GF-D8 (cell line): ENCODE measurements around the gene IL36B.
"Not testable (repeated sequence)": the region's sequence is repeated elsewhere in the genome, so short reads cannot be mapped to it uniquely, and the experiment has no call there.

Source experiments
- DNase-seq: peaks from one replicate; lab custom pipeline; 2025; lab: John Stamatoyannopoulos, UW

The IL36B gene

DNA sequence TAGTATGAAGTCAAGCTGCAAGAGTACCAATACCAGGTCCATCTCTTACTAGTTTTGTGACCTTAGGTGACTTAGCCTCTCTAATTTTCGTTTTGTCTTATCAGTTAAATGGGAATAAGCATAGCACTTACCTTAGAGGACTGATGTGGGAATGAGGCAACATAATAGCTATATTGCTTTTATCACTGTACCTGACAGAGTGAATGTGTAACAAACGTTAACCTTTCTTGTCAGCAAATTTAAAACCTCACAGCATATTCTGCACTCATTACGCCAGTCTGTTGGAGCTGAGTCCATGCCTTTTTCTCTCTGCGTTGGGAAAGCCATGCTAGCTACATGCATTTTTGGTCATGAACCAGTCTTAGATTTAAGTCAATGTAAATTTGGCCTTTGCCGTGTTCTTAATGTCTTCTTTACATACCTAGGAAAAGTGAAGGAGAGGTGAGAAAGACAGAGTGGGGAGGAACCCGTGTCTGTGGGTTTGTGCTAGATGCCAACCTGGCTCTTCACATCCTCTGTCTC, at the start of gene IL36B:
TSS of gene IL36B (minus strand) at position 472 of the 522 bp plus-strand sequence.
- DNase-seq, result no peak

DNA sequence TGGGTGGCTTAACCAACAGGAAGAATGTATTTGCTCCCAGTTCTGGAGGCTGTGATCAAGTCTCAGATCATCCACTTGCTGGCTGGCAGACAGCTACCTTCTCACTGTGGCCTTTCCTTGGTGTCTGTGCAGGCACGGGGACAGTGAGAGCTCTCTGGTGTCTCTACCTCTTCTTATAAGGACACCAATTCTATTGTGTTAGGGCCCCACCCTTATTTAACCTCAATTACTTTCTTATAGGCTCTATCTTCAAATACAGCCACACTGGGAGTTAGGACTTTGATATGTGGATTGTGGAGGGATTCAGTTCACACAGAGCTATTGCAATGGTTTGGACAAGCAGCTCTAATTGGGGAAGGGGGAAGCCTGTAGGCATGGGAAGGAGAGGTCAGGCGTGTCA, 49.5 kb upstream of the IL36B start:
- no peak for DNase-seq

- no peak for DNase-seq
These were observed 45.9 kb upstream of the IL36B start for GRCh38 chr2:113098532-113098931.

GRCh38 chr2:113098041-113098440, 45.4 kb upstream of the IL36B start:
- no peak for DNase-seq

DNA sequence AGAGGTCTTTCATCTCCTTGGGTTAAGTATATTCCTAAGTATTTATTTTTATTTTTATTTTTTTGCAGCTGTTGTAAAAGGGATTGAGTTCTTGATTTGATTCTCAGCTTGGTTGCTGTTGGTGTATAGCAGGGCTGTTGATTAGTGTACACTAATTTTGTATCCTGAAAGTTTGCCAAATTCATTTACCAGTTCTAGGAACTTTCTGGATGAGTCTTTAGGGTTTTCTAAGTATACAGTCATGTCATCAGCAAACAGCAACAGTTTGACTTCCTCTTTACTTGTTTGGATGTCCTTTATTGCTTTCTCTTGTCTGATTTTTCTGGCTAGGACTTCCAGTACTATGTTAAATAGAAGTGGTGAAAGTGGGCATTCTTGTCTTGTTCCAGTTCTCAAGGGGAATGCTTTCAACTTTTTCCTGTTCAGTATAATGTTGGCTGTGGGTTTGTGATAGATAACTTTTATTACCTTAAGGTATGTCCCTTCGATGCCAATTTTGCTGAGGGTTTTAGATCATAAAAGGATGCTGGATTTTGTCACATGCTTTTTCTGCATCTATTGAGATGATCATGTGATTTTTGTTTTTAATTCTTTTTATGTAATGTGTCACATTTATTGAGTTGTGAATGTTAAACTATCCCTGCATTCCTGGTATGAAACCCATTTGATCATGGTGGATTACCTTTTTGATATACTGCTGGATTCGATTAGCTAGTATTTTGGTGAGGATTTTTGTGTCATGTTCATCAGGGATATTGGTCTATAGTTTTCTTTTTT, 44.4 kb upstream of the IL36B start:
- DNase-seq, result not testable (repeated sequence)

GRCh38 chr2:113096306-113096705, 43.6 kb upstream of the IL36B start:
- DNase-seq, result not testable (repeated sequence)

DNA sequence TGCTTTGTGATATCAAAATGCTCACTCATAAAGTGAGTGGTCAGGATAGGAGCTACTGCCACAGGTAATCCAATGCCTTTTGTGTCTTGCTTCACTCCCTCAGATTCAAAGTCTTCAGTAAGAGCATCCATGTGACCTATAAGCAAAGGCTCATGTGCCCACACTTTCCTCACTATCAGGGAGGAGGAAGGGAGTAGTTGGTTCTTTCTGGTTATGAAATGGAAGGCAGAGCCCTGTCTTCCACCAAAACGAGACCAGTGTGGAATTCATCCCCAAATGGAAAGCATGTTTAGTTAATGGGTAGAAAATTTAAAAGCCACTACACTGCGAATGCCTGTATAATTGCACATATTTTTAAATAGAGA, 40.9 kb upstream of the IL36B start:
- no peak for DNase-seq

GRCh38 chr2:113092864-113093612, 40.4 kb upstream of the IL36B start:
- no peak for DNase-seq

GRCh38 chr2:113091231-113091896, 38.7 kb upstream of the IL36B start:
- DNase-seq, result no peak

DNA sequence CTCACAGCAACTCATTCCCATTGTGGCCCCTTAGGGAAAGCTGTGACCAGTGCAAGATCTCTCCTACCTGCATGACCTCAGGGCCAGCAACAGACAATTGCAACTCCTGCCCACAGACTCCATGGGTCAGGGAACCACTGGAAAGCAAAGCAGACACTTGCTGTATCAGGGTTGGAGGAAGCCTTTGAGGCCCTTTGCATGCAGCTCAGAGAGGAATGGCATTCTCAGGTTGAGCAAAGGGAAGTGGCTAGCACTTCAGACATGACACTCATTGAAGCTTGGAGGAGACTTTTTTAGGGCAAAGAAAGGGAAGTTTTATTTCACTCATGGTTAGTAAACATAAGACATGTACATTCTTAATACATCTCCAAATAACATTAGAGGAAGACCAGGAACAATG, 37.2 kb upstream of the IL36B start:
- no peak for DNase-seq

DNA sequence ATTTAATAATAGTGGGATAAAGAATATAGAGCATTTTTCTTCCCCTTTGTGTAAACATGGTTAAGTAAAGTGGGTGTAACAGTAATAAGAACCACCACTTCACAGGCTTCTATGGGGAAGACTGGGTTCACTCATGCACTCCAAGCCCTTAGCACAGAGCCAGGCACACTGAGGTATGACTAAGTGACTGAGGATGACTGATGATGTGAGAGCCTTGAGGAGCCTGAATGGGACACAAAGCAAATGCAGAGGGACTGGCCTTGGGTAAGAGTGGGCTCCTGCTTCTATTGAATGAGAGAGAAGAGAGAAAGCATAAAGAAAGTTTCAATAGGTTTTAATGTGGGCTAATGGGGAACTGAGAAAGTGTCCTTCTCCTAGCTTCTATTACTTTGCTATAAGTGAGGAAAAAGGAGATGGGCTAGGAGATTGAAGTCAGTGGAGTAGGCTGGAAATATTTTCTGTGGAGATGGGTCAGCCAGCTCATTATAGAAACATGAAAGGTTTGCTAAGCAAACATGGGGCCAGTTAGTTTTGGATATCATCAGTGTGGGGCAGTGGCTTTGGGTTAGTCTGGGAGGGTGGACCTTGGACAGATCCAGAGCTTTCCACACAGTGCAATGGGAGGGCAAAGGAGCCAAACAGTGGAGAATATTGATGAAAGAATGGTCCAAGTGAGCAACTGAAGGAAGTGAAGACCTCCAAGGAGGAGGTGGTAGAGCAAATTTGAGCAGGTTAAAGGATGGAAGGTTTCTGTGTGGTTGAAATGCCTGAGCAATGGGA, 35.7 kb upstream of the IL36B start:
- DNase-seq, result no peak

- no peak for DNase-seq
These were observed 32.9 kb upstream of the IL36B start for GRCh38 chr2:113085542-113085941.

DNA sequence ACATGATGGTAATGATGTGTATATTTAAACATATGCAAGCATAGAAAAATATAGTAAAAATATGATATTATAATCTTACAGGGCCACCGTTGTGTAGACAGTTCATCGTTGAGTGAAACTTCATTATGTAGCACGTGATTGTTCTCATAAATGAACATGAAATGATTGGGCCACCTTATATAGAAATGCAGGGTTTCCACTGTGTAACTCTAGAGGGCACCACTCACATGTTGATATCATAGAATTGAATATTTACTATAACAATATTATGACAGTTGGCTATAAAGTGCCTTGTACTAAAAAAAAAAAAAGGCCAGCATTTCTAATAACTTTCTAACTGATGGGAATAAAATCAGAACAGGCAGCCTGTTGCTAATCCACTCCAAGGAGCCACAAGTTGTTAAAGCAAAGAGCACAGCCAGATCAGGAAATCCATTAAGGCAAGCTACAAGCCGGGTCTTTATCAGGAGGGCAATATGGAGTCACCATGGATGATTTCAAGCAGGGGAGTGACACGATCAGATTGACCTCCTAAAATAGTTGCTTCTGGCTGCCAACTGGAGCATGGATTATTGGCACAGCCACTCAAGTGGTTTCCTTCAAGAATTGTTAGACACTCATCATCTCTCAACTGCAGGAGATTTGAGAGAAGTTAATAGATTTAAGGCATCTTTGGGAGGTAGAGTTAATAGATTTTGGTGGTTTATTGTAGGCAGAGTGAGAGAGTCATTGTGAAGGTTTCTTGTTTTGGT, 31.8 kb upstream of the IL36B start:
- no peak for DNase-seq

GRCh38 chr2:113083296-113083695, 30.6 kb upstream of the IL36B start:
- no peak for DNase-seq

- DNase-seq, result no peak
These were observed 29.0 kb upstream of the IL36B start for GRCh38 chr2:113081488-113082210.

DNA sequence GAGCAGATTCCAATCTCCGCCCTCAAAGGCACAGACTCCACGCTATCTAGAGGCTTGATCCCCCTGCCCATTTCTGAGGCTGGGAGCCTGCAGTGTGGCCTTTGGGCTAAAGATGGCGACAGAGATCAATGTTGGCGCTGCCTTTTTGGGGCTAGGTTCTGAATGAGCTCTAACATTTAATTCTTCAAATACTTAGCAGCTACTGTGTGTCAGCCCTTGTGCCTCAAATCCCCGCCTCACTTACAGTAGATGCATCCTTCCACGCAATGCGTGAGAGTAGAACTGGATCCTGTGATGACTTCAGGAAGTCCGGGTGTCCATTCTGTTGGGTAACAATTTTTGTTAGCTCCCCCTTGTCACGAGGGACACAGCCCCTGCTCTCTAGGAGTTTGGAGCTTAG, 27.5 kb upstream of the IL36B start:
- DNase-seq, result no peak

DNA sequence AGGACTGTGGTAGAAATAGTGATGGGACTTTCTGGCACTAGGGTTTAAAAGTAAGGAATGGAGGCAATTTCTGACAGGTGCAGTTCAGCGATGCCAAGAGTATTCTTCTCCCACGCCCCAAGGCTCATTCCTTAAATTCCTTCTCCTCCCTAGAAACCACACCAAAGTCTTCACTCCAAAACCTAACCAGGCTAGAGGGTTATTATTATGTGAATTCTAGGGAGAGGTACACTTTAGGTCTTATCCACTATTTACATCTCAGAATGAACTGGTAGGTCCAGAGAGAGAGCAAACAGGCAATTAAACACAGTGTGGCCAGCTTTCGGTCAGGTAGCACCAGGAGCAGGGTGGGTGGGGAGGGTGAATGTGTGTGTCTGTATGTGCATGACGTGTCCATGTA, 26.5 kb upstream of the IL36B start:
- no peak for DNase-seq

GRCh38 chr2:113078350-113078839, 25.7 kb upstream of the IL36B start:
- DNase-seq, result no peak

DNA sequence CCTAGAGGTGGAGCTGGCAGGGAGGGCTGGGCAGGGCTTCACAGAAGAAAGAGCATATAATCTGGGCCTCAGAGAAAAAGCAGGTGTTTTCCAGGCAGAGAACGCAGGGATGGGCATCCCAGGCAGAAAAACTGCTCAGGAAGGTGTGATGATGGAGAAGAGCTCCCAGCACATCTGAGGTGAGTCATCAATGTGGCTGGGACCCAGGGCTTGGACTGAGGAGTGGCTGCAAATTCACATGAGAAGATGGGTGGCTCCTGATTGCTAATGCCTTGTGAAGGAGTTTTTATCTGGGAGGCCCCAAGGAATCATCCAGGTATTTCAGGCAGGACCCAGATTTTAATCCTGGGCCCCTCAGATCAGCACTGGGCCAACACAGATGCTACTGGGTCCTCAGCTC, 25.3 kb upstream of the IL36B start:
- no peak for DNase-seq

GRCh38 chr2:113076954-113077669, 24.4 kb upstream of the IL36B start:
- DNase-seq, result no peak
